ENCODE measurements around the gene GRK6.

DNA sequence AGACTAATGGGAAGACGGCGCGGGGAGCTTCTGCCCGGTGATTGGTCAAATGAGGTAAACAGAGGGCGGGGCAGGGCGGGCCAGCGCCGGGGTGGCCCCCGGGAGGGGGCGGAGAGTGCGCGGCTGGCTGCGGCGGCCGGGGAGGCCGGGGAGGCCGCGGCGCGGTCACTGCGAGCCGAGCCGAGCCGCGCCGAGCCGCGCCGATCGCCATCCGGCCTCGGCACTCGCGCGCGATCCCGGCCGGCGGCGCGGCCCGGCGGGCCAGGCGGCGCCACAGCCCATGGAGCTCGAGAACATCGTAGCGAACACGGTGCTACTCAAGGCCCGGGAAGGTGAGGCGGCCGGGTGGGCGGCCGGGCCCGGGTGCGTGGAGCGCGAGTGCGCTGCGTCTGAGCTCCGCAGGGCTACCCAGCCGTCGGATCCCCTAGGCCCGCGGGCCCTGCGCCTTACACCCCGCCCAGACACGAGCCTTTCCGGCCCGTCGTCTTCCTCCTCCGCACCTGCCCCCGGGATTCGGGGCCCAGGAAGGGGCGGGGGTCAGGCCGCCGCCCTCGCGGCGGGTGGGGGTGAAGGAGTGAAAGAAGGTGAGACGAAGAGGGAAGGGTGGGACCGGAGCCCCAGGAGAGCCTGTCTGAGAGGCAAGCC lies at the start of gene GRK6:
- TF ChIP-seq, protein P1, sequence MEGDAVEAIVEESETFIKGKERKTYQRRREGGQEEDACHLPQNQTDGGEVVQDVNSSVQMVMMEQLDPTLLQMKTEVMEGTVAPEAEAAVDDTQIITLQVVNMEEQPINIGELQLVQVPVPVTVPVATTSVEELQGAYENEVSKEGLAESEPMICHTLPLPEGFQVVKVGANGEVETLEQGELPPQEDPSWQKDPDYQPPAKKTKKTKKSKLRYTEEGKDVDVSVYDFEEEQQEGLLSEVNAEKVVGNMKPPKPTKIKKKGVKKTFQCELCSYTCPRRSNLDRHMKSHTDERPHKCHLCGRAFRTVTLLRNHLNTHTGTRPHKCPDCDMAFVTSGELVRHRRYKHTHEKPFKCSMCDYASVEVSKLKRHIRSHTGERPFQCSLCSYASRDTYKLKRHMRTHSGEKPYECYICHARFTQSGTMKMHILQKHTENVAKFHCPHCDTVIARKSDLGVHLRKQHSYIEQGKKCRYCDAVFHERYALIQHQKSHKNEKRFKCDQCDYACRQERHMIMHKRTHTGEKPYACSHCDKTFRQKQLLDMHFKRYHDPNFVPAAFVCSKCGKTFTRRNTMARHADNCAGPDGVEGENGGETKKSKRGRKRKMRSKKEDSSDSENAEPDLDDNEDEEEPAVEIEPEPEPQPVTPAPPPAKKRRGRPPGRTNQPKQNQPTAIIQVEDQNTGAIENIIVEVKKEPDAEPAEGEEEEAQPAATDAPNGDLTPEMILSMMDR (IDR thresholded peaks at IDR 0.05), result peak in 2 of 4 experiments; percentile 6
- TF ChIP-seq POLR2A (IDR thresholded peaks at IDR 0.05) (peak; percentile 31 to 88), POLR2AphosphoS5 (IDR thresholded peaks at IDR 0.05) (no peak), EP300 (IDR thresholded peaks at IDR 0.05) (no peak)
